ENCODE measurements around the gene EWSR1.
"Not testable (repeated sequence)": the region's sequence is repeated elsewhere in the genome, so short reads cannot be mapped to it uniquely, and the experiment has no call there.

EWSR1 gene

DNA sequence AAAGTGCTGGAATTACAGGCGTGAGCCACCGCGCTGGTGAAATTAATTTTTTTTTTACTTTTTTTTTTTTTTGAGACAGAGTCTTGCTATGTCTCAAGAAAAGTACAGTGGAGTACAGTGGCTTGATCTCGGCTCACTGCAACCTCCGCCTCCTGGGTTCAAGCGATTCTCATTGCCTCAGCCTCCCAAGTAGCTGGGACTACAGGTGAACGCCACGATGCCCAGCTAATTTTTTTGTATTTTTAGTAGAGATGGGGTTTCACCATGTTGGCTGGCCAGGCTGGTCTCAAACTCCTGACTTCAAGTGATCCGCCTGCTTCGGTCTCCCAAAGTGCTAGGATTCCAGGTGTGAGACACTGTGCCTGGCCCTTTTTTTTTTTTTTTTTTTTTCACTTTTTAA is 20.2 kb upstream of the EWSR1 start:
- DNase-seq: not testable (repeated sequence)

DNA sequence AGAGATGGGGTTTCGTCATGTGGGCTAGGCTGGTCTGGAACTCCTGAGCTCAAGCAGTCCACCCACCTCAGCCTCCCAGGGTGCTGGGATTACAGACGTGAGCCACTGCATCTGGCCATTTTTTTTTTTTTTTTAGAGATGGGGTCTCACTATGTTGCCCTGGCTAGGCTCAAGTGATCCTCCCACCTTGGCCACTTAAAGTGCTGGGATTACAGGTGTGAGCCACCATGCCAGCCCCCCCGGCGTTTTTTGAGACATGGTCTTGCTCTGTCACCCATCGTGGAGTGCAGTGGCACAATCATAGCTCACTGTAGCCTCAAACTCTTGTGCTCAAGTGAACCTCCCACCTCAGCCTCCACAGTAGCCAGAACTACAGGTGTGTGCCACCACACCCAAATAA is 16.8 kb upstream of the EWSR1 start:
- DNase-seq: no peak

DNA sequence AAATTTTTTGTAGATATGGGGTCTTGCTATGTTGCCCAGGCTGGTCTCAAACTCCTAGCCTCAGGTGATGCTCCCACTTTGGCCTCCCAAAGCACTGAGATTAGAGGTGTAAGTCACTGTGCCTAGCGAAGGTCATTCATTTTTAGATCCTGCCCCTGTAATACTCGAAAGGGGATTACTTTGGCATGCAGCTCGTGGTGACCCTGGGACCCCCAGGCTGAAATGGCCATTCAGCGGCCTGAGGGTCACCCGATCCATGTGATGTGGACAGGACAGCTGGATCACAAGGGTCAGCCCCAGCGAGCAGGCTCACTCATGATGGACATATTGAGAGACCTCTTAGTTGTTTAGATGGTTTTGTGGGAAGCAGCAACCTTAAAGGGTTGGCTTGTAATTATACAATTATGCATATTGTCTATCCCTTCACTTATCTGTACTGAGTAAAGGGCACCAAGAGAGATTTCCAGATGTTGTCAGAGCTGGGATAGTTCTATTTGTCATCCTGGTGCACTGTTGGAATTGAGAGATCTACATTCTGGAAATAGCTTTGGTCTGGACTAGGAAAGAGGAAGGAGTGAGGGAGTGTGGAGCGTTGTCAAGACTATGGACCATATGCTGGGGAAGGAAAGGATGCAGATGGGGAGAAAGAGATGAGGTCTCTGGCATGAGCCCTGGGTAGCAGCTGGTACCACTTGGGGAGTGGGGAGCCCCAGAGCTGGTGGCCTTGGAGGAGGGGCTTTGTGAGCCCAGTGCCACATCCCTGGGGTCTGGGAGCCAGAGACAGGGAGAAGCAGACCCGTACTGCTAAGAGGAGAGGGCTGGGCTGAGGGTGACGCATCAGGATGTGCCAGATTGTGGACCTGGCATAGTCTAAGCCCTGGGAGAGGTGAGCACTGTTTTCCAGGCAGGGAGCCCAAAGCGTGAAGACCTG is 15.8 kb upstream of the EWSR1 start:
- no peak for DNase-seq

DNA sequence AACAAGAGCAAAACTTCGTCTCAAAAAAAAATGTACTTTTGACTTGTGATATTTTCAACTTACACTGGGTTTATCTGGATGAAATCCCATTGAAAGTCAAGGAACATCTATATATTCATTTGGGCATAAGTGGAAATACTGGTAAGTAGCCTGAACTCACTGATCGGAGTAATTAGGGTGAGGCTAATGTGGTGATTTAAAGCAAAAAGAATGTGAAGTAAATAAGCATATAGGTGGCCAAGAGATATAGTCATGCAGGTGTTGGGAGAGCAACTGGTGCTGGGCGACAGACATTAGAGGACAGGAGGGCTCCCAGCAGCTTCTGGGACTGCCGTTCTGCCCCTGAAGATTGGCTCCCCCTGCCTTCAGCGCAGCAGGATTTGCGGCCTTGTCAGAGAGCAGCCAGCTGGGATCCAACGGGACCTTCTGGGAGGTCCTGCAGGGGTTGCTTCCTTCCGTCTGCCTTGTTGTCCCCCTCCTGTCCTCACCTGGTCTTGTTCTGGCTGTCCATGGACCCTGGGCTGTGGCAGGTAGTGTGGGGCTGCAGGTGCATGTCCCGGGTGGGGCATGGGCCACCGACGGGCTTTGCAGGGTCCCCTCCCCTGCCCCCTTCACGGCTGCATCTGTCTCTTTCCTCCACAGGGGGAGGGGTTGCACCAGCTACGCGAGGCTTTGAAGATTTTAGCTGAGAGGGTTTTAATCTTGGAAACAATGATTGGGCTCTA is 14.3 kb upstream of the EWSR1 start:
- no peak for DNase-seq

DNA sequence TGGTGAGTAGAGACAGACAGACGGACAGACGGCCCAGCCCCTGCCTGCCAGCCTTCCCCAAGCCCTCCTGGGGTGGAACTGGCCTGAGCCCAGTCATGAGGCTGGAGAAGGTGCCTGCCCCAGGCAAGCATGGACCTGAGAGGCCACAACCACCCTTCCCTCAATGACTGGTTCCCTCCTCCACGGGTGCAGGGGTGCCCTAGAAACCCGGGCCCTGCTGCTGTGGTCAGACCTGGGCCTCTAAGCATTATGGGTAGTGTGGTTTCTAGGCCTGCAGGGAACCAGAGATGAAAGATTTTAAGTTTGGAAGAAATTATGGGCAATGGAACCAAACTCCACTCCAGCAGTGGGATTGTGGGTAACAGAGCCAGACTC is 13.8 kb upstream of the EWSR1 start:
- no peak for DNase-seq

DNA sequence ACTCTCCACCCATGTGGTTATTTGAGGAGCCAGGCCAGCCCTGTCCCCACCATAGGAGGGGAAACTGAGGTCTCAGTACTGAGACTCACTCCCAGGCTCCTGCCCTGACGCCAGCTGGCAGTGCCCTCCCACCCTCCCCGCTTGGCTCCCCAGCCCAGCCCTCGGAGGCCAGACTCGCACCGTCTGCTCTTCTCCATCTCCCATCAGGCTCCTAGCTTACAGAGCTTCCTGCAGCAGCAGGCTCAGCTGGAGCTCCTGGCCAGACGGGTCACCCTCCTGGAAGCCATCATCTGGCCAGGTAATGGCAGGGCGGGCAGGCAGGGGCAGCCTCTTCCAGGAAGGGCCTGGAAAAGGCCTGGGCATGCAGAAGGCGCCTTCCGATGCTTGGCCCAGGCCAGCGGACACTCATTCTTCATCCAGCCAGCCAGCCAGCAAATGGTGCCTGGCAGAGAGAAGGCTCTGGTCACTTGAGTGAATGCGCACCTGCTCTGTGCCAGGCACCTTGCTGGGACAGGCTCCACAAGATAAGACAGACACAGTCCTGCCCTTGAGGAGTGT is 12.9 kb upstream of the EWSR1 start:
- no peak for DNase-seq

DNA sequence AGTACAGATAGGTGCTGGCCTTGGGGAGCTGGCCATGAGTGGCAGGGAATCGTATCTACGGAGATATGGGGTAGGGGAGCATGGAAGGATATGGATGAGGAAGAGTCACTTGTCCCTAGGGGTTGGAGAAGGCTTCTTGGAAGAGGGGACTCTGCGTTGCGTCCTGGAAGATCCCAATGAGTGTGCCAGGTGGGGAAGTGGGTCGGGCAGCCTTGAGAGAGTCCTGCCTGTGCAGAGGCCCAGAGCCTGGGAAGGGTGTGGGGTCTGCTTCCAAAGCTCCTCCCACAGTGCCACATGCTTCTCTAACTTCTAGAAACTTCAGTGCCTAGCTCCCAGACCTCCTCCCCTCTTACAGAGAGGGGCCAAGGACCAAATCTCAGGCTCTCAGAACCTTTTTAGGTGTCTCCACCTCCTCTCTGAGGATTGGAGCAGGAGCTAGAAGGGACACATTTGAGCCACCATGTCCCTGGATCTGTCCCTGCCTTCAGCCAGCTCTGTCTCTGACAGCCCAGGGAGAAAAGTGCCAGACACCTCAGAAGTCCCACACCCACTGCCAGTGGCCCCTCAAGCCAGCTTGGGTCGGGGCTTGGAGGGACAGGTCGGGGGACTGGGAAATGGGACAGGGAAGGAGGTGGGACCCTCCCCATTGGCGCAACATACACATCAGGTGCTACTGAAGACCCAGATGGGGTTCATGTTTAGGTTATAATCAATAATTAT is 11.3 kb upstream of the EWSR1 start:
- DNase-seq: no peak

DNA sequence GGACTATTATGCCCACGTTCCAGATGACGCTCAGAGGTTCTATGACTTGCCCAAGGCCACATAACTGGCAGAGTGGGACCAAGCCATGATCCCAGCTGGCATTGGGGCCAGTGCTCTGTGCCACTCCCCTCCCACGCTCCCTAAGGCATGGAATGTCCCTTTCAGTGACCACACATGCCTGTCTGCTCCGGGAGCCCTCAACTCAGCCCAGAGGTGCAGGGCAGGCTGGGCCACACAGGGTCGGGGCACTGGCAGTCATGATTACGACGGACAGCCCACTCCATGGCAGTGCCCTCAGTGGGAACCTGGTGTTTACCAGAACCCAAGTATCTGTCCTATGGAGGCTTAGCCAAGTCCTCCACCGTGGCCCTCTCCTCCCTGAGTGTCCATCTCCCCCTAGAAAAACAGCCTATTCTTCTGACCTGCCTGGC is 10.3 kb upstream of the EWSR1 start:
- no peak for DNase-seq

DNA sequence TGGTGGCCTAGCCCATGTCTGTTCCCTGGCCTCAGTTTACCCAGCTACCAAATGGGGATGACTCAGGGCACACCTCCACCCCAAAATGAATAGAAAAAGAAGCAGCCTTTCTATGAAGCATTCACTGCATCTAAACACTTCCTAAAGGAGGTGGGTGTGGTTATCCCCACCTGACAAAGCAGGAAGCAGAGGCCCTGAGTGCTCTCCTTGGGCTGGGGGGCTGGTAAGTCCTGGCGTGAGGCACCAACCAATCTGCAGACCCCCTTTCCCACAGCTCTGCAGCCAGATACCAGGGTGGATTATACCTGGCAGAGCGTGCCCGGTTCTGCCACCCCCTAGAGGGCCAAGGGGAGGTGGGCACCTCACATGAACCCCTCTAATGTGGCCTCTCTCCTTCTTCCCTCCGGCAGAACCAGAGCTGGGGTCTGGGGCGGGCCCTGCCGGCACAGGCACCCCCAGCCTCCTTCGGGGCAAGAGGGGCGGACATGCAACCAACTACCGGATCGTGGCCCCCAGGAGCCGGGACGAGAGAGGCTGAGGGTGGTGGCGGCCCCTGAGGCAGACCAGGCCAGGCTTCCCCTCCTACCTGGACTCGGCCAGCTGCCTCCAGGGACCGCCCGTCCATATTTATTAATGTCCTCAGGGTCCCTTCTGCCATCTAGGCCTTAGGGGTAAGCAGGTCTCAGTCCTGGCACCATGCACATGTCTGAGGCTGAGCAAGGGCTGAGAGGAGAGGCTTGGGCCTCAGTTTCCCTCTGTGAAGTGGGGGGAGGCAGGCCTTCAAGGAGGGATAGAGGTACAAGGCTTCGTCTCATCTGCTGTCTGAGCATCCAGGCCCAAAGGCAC is 9.4 kb upstream of the EWSR1 start:
- DNase-seq: no peak

DNA sequence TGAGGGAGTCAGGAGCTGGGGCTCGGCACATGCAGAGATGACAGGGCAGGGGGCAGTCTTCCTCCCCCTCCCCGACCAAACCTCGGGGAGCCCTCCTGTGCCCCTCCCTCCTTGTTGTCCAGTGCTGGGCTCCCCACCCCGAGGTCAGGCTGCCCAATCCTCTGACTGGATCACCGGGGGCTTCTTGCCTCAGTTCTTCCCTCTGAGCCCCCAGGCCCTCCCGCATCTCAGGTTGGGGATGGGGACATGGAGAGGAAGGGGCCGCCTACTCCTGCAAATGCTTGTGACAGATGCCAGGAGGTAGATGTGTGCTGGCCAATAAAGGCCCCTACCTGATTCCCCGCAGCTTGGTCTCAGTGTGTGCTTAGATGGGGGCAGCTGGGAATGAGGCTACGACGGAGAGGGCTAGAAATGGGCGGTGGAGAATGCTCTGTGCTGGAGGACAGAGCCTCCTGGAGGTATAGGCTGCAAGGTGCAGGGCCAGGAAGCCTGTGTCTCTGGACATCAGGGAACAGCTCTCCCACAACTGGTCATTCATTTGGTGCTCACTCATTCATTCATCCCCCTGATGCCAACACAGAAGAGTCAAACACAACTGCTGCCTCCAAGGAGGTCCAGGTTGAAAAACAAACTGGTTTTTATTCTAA is 8.7 kb upstream of the EWSR1 start:
- no peak for DNase-seq

DNA sequence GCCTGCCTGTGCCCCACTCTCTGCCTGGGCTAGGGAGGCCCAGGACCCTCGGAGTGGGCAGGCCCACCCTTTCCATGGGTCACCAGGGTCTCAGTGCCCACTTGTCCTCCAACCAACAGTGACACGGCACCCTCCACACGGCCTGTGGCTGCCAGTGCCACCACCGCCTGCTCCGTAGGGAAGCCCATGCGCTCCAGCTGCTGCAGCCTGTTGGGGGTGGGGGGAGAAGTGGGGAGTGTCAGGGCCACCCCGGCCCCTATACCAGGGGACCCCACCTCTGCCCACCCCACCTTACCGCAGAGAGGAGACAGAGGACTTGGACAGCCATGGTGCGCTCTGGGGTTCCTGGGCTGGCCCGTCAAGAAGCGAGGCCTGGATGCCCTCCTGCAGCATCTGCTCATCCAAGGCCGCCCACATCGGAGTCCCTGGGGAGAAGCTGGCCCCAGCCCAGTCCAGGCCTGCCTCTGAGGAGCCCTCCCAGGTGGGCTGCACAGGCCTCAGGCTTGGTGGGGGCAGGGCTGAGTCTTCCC is 8.0 kb upstream of the EWSR1 start:
- no peak for DNase-seq

DNA sequence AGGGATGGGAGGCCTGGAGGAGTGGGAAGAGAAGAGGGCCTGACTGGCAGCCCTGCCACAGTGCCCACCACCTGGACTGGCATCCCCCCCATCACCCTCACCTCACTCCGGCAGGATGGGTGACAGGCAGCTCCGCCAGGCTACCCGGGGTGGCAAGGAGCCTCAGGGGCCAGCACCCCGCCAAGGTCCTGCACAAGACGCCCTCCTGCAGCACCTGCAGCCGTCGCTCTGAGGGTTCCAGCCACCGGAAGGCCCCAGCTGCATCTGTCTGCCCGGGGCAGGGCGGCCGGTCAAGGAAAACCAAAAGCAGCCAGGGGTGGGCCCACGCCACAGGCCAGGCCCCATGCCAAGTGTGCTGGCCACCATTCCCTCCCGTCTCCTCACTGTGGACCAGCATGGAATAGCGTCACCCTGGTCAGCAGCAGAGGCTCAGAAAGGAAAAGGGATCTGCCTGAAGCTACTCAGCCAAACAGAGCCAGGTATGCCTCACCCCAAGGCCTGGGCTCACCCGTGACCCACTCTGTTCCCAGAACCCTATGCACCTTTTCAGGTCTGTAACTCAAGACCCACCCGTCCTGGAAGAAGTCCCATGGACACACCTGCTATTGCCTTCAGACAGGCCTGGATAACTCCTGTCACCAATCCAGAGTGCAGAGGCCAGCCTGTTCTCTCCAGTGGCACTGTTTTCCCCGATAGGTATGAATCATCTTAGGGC is 7.3 kb upstream of the EWSR1 start:
- no peak for DNase-seq

DNA sequence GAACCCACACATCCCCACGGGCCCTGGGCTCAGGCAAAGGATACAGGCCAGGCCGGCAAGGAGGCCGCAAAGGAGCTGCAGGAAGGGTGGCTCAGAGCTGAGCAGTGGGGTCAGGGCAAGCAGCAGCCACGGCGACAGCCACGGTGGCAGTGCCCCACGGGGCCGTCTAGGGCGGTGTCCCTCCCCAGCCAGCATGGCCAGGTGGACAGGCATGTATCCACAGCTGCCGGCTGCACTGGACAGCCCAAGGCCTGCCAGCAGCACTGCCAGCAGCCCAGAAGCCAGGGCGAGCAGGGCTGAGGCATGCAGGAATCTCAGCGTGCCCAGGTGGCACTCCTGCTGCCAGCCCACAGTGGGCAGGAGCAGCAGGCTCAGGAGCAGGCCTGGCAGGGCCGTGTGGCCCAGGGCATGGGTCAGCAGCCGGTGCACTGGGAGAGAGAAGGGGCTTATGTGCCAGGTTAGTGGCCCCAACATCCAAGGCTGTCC is 4.2 kb upstream of the EWSR1 start:
- no peak for DNase-seq

DNA sequence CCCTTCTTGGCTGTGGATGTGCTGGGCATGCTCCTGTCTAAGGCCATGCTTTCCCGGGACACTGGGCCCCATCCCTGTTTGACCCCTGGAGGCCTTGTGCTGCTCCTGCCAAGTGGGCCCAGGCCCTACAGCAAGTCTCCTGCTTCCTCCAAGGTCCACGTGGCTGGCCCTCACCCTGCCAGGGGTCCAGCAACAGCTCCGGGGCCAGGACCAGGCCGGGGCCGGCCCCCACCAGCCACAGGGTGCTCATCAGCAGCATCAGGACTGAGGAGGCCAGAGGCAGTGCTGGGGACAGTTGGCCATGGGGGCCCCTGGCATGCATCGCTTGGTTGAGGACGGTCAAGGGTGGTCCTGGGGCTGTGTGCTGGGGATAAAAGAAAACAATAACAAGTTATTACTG is 2.8 kb upstream of the EWSR1 start:
- no peak for DNase-seq

DNA sequence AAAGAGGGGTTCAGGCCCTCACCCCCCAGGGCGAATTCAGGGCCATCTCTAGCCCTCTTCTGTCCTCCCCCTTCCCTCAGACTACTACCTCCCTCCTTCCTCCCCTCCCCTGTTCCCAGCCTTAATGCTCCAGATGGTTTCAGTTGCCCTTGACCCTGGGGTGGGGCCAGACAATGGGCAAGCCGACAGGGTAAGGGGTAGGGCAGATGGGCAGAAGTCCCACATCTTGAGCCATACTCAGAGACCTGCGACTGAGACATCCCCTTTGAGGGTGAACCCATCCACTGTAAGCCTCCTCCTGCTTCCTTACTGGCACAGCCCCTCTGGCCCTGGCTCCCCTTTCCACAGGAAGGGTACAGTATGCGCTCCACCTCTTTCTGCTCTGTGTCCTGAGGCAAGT is 2.1 kb upstream of the EWSR1 start:
- no peak for DNase-seq

DNA sequence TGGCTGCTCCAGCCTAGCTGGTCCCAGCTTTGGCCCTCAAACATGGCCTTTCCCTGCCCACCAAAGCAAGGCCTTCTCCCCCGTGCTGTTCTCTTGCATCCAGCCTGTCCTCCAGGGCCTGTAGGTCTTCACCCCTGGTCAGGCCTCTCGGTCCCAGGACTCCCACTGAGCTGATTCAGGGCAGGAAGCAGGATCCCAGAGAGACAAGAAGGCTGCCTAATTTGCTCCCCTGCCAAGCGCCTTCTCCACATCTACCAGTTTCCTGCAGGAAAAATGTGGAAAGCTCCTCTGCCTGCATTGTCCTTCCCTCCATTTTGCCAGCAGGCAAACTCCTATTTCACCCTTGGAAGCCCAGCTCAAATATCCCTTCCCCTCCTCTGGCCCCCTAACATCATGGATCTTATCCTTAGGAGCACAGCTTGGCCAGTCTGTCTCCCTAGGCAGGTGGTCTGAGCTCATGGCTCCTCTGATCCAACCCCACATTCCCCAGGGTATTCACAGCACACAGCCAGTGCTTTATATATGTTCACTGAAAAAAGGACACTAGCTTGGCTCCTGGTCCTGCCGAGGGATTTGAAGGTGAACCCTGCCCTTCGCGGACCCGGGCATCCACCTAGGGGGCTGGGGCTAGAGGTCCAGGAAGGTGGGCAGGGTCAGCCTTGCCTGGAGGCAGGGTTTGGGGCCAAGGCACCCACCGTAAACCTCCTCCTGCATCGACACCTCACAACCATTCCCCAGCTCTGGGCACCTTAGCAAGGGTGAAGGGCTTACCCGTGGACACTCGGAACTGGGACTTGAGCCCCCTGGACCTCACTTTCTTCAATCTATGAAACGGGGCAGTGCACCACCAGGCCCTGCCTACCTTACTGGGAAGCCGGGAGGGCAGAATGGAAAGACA is 1.3 kb upstream of the EWSR1 start:
- DNase-seq: no peak

DNA sequence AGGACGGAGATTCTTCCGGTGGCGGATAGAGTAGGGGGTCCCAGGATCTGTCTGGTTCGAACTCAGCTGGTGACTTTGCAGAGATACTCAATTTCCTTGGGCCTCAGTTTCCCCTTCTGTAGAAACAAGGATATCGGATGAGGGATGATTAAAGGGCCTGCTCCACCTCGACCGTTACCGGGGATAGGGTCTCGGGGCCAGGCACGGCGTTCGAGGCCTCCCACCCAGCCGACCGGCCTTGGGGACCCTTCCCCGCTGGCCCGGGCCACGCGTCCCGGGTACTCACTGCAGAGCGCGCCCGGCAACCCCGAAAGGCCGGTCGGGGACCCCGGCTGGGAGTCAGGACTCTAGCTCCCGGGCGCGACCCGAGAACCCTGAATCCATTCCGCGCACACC is 608 bp upstream of the EWSR1 start:
- DNase-seq: no peak

DNA sequence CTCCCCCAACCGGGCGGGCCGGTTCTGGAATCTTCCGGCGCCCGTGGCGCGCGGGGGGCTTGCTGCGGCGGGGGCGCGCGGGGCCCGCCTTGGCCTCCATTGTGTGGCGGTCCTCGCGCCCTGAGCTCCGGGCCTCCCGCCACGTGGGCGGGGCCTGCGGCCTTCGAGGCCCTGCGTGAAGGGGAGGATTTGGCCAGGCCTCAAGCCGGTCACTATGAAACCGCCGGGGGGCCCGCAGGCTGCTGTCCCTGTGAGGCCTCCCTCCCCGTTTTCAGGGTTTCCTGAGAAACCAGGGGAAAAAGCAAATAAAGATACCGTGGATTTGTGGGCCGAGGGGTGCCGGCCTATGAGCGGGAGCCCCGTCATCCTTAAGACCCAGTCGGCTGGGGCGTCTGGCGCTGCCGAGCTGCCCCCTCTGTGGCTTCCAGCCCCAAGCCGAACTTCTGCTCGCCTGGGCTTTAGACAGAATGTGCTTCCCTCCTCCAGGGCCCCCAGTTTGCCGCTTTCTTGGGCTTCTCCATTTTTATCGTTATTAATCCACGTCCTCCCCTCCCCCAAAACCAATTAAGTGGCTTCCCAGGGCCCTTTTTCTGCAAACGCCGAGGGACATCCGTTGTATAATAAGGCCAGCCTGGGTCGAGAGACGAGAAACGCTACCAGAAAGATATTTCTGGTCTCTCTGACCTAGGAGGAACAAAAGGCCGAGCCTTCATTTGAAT is 602 bp downstream of the EWSR1 start:
- DNase-seq: peak; percentile 71

DNA sequence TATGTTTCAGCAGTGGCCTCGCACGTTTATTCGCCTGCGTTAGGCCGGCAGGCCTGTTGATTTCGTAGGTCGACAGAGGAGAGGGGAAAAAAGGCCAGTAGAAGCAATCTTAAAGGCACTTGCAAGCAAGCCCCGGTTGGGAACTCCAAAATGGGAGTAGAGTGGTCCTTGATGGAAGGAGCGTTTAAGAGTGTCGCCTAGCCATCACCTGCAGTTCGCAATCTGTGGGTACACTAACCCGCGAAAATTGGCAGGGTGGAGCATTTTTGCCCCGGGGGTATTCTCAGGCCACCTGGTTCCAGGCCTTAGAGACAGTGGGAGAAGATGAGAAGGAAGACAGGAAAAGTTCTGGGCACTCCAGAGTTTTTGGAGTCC is 1.1 kb downstream of the EWSR1 start:
- no peak for DNase-seq

All from fibroblast of skin of abdomen (primary cell).